ENCODE results near the gene CLASP1.

DNA sequence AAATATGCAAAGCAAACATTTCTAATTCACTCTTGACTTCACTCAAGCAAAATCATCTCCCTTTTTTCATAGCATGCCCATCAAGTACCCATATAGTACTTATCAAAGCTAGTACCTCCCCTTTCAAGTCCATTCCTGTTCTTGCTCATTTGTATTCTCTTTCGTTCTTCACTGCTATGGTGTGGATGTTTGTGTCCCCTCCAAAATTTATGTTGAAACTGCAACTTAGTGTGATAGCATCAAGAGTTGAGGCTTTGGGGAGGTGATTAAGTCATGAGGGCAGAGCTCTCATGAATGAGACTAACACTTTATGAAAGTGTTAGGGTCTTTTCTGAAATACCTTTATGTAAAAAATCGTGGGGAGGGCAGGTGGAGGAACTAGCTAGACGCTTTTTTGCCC, 65.7 kb downstream of the CLASP1 start:
- TF ChIP-seq EZH2 (IDR thresholded peaks at IDR 0.05; ENCODE audit: insufficient read depth, poor library complexity, severe bottlenecking), result no peak
- no peak for TF ChIP-seq EZH2phosphoT487 (IDR thresholded peaks at IDR 0.05; ENCODE audit: insufficient read depth, low read depth)

Data from GM23248 (cell line).